VCaP (cell line): ENCODE measurements around the gene MDM2.

Experiments used
- H3K27ac ChIP-seq: fragments of 450-650 bp; 2 replicates; pipeline ENCODE4 v1.5.1; 2017
- TF ChIP-seq, protein P1 (sequence below): fragments of 450-650 bp; conservative IDR thresholded peaks from 2 replicates; pipeline ENCODE4 v1.5.1; 2017; ENCODE audit warnings: mild to moderate bottlenecking, moderate library complexity

Gene MDM2

DNA sequence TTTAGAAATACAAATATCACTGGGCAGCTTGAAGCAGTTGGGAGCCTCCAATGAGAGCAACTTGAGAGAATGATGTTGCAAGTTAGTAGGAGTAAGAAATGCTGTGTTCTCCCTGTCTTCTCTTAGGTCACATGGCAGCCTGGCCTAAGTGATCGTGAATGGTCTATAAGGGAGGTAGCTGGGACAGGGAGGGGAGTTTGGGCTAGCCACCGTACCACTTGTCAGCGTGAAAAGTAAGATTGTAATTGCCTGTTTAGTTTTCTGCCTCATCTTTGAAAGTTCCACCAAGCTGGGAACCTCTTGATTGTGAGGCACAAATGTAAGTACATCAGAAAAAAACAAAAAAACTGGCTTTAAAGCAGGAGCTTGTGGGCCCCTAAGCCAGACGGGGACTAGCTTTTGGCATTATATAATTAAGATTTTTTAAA is 36.4 kb downstream of the MDM2 start:
- TF ChIP-seq, protein P1, sequence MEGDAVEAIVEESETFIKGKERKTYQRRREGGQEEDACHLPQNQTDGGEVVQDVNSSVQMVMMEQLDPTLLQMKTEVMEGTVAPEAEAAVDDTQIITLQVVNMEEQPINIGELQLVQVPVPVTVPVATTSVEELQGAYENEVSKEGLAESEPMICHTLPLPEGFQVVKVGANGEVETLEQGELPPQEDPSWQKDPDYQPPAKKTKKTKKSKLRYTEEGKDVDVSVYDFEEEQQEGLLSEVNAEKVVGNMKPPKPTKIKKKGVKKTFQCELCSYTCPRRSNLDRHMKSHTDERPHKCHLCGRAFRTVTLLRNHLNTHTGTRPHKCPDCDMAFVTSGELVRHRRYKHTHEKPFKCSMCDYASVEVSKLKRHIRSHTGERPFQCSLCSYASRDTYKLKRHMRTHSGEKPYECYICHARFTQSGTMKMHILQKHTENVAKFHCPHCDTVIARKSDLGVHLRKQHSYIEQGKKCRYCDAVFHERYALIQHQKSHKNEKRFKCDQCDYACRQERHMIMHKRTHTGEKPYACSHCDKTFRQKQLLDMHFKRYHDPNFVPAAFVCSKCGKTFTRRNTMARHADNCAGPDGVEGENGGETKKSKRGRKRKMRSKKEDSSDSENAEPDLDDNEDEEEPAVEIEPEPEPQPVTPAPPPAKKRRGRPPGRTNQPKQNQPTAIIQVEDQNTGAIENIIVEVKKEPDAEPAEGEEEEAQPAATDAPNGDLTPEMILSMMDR = no peak
- H3K27ac ChIP-seq = no peak overlapping the region

- H3K27ac ChIP-seq = no peak overlapping the region
- TF ChIP-seq, protein P1 = no peak
These were observed 37.1 kb downstream of the MDM2 start for GRCh38 chr12:68844788-68845695.

GRCh38 chr12:68846811-68847210 is 38.8 kb downstream of the MDM2 start:
- no peak overlapping the region for H3K27ac ChIP-seq
- TF ChIP-seq, protein P1 = no peak

DNA sequence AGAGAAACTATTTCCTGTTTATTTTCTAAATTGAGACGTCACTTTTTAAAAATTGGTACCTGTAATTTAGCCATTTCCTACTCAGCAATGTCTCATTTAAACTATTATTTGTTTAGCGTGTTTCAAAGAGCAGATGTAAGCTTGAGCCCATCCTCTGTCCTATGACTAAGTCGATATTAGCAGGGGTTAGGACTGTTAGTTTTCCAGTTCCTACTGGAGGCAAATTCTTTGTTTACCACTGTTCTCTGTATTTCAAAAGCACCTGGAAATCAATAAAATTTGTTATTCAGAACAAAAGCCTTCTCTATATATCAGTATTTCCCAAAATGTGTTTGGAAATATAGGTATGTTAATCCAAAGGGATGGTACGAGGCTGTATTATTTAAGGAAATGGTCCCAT is 42.4 kb downstream of the MDM2 start:
- TF ChIP-seq, protein P1 = no peak
- H3K27ac ChIP-seq = no peak overlapping the region

- TF ChIP-seq, protein P1 = no peak
- H3K27ac ChIP-seq = no peak overlapping the region
These were observed 43.8 kb downstream of the MDM2 start for GRCh38 chr12:68851592-68852306.

DNA sequence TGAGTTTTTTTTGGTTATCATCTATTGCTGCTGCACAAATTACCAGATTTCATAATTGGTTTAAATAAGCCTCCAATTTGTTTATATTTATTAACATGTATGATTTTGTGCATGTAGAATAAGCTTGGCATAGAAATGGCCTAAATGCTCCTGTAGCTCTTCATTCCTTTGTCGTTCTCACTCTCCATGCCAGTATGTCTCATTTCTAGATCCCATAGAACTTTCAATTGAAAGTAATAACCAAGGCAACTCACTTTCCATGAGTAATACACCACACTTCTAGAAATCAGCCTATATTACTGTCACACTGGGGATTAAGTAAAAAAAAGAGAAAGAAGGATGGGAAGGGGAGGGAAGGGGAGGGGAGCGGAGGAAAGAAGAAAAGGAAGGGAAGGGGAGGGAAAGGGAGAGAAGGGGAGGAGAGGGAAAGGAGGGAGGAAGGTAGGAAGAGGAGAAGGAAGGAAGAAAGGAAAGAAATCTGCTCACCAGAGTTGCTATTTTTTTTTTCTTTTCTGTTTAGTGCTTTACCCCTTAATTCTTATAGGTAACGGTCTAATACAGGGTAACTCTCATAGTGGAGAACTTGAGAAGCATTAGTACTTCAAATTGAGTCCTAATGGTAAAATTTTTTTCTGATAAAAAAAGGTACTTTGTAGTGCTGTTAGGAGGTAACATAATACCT is 45.6 kb downstream of the MDM2 start:
- TF ChIP-seq, protein P1 = no peak
- no peak overlapping the region for H3K27ac ChIP-seq

- TF ChIP-seq, protein P1 = no peak
These were observed 46.1 kb downstream of the MDM2 start for GRCh38 chr12:68854078-68854468.

More at GRCh38 chr12:68854078-68854468, 46.1 kb downstream of the MDM2 start:
- H3K27ac ChIP-seq = no peak overlapping the region
